Measurements from ENCODE around the gene SLC25A21.
"Not testable (repeated sequence)": the region's sequence is repeated elsewhere in the genome, so short reads cannot be mapped to it uniquely, and the experiment has no call there.

Gene SLC25A21

DNA sequence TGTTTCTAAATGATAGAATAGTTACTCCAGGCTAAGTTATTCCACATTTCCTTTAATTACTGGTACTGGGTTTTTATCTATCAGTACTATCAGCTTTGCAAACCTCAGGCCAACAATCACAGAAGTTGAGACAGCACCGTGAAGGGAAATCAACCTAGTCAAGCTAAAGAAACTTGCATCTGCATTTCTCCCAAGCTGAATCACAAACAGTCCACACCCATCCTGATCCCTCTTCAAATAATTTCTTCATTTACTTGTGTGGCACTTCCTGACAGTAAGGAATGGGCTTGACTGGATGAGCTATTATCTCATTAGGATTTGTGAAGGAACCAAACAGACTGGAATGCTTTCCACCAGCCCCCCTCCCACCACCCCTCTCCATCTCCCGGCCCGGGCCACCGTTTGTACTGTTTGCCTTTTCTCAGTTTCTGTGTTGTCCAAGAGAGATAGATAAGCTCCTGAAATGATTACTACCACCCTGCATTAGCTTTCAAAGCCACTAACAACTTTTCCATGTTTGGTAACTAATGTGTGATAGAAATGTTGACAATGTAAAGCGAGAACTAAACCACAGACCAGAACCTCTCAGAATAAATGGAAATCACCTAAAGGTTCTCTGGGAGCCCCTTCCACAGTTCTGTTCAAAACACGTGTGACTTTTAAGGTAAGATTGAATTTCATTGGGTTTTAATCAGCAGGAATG lies 236.3 kb downstream of the SLC25A21 start:
- no peak for FAIRE-seq

DNA sequence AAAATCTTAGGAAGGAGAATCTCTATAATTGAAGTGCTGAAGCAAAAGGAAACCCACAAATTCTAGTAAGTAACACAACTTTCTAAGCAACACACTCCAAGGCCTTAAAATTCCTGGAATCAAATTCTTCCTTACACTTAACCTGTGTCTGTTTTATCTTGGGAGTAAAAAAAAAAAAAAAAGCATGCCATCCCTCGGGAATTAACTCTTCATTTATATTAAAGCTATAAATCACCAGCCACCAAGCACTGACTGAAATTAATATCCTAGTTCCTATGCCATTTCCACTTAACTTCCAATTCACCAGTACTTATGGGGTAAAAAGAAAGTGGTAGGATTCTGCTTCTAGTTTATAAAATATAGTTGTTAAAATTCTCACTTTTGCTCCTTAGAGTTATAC lies 238.1 kb downstream of the SLC25A21 start:
- no peak for FAIRE-seq

DNA sequence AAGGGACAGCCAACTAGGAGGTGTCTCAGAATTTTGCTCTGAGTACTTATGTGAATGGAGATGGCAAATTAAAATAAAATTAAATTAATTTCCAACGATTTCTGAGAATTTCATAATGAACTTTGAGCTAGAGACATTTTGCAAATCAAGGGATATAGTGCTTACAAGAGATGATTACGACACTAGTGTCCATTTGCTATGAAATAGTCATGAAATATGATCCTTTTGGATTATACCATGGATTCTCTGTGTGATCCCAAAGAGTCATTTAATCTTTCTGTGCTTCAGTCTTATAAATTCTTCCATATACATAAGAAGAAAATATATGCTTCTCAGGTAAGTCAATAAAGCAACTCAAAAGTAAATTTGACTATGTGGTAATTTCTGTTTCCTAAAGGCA lies 240.6 kb downstream of the SLC25A21 start:
- FAIRE-seq, result no peak

DNA sequence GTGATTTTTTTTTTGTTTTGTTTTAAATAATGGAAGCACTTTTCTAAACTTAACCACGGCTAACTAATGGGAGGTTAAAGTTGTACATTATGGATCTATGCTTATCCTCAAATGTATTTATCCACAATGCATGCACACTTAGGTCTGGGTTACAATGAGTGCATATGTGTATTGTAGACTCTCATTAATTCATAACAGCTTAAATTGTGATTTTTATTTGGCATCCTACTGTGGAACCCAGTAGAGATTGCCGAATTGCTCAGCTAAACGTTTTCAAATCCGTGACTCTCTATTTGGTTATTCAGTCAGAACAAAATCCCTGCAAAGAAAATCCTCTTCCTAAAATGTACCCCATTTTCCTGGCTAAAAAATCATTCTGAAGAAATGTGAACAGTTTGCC lies 244.0 kb downstream of the SLC25A21 start:
- FAIRE-seq, result no peak

DNA sequence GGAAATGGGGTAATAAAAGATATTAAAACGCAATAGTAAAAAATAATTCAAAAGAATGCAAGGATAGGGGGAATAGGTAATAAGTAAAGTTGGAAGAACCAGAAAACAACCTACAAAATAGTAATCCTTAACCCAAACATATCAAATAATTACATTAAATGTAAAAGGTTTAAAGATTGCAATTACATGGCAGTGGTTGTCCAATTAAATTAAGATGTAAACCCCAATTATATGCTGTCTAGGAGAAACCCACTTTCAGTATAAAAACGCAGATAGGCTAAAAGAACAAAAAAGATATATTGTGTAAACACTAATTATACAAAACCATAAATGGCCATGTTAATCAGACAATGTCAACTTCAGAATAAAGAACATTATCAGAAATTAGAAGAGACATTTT lies 247.3 kb downstream of the SLC25A21 start:
- no peak for FAIRE-seq

DNA sequence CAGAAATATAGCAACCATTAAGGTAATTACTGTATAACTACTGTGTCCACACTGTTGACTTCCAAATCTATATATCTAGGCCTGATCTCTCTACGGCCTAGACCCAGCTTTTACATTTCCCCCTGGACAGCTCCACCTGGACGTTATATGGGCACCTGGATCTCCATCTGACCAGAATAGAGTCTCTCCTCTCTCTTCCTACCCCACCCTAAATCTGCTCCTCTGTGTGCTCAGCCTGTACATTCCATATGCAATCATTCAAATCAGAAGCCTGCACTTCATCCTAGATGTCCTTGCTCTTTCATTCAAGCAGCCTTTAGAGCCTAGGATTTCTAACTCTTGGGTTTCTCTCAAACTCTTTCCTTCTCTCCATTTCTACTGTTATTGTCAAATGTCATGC lies 255.7 kb downstream of the SLC25A21 start:
- no peak for FAIRE-seq

DNA sequence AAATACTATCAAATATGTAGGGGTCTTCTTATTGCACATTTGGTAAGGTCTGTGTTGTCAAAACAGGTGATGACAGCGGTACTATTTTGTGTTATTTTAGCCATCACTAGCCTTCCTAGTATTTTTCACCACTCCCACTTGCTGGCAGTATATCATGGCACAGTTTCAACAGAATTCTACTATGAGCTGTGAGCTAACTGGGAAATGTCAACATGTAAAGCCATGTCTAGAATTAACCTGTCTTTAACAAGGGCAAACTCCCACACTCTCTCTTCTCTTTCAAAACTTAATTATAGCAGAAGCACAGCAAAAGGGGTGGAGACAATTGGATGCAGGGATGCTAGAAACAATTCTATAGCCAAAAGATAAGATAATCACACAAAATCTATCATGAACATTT lies 257.3 kb downstream of the SLC25A21 start:
- no peak for FAIRE-seq

DNA sequence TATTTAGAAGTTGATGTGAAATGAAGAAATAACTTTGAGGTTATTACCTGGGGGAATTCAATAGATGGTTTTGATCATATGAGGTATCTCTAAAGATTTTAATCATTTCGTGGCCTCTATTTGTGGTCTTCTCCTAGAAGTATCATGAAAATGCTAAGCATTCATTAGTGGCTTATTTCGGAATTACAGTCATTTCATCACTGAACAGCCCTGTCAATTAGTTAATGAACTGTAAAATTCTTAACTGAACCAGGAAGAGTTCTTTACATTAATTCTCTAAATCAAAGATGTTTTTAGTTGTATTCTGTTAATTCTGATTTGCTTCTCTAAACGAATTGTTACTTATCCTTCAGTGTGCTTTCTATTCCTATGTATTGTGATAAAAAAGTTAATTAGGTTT lies 261.8 kb downstream of the SLC25A21 start:
- FAIRE-seq, result no peak

DNA sequence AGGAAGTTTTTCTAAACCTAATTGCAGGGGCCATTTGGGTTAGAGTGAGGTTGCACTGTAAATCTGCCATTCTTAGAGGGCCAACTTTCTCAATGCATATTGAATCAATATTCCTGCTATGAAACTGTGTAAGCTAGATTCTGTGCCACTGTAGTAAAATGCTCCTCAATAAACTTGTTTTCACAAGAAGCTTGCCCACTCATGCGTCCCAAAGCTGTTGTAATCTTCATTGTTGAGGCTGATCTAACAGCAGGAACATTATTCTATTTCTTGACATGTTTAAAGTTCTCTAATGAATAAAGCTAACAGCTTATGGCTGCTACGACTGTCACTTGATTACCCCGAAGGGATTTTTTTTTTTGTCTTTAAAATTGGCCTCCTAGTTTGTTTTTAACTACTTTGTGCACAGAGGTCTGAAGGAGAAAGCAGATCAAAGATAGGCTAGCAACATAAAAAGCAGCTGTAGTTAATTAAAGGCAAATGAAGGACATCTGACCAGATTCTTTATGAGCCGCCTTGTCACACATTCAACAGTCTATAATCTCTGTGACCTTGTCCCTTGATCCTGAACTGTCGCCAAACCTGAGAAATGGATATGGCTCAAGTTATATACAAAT lies 267.0 kb downstream of the SLC25A21 start:
- no peak for FAIRE-seq

DNA sequence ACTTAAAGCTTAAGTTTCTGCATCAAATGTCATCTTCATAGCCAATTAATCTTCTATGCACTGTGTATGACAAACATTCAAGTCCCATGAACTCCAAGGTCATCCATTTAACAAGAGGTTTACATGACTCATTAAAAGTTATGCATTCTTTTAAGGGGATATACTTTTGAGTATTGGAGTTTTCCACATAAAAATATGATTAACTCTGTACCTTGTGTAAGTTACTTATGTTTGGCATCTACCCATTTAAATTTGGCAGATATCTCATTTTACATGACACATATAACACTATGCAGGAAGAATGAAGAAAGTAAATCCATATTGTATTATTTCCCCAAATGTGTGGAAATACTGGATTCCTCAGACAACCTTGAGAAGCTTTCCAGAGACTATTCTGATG lies 270.5 kb downstream of the SLC25A21 start:
- no peak for FAIRE-seq

DNA sequence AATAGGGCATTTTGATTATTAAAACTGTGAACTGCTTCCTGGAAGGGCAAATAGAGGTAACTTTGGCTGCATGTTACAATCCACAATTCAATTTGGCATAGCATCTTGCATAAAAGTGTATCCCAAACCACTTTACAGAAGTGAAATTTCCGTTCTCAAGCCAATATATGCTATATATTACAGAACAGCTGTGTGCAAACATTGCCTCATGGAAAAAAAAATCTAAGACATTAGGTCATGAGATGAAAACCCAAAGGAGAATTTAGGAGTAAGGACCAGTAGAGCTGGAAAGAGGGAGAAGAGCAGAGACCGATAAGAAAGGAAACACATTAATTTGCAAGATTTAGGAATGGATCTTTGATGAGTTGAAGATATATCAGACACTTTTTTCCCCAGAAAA lies 271.6 kb downstream of the SLC25A21 start:
- FAIRE-seq, result no peak

DNA sequence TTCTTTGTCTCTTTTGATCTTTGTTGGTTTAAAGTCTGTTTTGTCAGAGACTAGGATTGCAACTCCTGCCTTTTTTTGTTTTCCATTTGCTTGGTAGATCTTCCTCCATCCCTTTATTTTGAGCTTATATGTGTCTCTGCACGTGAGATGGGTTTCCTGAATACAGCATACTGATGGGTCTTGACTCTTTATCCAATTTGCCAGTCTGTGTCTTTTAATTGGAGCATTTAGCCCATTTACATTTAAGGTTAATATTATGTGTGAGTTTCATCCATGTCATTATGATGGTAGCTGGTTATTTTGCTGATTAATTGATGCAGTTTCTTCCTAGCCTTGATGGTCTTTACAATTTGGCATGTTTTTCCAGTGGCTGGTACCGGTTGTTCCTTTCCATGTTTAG lies 276.1 kb downstream of the SLC25A21 start:
- FAIRE-seq, result not testable (repeated sequence)

DNA sequence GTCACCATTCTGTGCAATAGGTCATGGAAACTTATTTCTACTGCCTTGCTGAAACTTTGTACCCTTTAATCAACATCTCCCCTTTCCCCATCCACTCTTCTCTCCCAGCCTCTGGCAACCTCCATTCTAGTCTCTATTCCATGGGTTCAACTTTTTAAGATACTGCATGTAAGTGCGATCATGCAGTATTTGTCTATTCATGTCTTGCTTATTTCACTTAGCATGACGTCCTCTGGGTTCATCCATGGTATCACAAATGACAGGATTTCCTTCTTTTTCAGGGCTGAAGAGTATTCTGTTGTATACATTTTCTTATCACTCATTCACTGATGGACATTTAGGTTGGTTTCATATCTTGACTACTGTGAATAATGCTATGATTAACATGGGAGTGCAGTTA lies 288.4 kb downstream of the SLC25A21 start:
- FAIRE-seq, result no peak

DNA sequence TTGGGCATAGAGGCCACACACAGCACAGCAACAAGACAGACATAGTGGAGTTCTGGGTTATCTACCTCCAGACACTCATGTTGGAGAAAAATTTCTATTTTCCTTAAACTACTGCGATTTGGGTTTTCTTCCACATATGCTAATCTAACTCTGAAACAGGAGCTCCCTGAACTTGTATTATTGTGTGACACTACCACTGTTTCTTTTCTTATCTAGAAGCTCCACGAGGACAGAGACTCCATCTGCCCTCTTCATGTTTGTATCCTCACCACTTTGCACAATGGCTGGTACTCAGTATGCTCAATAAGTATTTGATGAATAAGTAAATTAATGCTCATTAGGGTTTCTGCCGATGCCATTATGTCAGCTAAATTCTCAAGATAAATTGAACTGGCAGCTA lies 292.1 kb downstream of the SLC25A21 start:
- FAIRE-seq, result no peak

DNA sequence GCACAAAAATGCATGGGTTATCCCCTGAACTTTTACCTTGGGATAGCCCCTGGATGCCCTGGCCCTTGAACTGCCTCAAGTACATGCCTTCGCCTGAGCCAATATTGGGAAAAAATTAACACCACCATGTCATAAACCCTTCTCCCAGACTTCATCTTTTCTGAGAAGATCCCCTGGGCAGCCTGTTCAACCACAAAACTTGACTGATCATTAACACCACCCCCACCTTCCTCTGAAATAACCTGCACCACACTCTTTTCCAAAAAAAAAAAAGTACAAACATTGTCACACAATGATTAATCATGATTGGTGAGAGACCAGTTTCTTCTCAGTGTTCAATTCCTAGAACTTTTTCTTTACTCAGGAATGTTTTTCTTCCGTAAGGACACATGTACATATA lies 292.8 kb downstream of the SLC25A21 start:
- no peak for FAIRE-seq

DNA sequence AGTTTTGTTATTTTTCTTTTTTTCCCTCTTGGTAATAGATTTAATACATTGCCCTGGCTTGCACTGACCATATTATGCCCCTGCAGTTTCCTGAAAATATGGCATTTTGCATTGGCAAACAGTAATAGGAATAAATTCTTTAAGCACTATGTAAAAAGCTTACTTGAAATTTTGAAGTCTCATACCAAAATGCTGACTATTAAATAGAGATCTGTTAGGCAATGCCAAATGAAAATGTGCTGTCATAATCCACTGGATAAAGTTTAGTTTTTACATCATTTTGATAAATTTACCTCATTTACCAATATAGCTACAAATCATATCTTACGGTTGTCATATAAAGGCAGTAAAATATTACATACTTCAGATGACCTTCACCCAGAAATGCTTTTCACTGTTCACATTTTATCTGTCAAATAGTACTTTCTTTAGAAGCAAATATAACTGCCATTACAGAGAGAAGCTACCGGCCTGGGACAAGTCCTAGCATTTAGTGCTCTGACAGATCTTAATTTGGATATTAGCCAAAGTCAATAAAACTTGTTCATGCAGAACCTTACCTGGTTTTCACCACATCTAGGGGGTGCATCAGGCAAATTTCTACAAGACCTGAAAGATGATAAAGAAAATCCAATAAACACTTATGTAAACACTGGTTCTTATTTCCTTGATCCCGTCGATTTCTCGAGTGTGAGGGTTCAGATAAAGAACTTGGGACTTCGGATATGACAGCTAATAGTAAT lies 297.8 kb downstream of the SLC25A21 start:
- FAIRE-seq, result no peak

DNA sequence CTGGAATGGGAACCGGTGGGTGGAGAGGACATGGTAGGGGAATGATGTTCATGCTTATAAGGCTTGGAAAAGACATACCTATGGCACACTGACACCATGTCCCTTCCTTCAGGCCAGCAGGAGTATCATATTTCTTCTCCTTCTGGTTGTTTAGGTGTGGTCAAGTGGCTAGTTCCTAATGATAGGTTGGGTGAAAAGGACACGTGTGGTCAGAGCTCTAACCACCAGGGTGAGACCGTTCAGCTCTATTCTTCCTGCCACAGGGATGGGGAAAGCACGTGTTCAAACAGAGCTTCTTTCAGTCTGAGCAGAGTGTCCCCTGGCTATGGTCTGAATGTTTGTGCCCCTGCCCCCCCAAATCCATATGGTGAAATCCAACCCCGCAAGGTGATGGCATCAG lies 301.6 kb downstream of the SLC25A21 start:
- FAIRE-seq, result no peak

DNA sequence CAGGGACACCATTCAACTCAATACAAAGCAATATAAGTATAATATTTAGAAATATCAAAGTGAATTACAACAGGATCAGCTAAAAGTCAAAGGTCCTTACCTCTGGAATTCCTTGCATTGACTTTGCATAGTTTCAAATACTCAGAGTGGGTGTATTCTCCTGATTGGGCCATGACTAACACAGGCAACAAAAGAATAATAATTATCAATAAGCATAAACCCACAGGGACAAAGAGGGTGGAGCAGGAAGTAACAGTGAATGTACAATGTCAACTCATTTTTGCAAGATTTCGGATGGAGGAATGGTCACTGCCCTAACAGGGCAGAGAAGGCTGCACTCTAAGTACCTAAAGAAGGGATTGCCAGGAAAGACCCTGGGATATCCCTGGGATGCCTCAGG lies 303.3 kb downstream of the SLC25A21 start:
- no peak for FAIRE-seq

DNA sequence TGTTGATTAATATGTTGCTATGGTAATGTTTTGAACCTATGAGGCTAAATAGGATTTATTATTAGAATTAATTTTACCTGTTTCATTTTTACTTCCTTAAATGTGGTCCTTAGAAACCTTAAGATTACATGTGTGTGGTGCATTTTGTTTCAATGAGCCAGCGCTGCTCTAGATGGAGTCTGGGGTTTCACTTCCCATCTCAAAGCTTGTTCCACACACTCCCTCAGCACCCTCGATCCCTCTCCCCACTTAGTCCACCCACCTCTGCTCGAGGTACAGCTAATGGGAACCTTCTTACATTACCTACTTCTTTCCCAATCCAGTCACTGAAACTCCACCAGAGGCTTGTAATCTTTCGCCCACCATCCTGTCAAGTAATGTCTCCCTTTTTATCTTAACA lies 305.5 kb downstream of the SLC25A21 start:
- FAIRE-seq, result no peak

DNA sequence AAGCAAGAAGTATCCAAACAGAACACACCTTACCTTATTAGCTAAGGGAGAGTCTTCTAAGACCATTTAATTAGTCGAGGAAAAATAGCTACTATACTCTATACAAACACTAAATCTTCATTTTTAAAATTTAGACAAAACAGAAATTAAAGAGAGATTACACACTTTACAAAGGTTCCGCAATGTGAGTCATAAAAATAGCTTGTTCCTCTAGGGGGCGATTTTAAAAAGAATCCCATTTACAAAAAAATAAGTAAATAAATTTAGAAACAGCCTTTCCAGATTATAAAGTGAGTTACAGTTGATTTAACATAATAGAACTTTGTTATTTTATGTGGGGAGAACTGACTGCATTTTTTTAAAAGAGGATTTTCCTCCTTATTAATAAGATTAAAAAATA lies 309.1 kb downstream of the SLC25A21 start:
- peak; percentile 19 for FAIRE-seq

DNA sequence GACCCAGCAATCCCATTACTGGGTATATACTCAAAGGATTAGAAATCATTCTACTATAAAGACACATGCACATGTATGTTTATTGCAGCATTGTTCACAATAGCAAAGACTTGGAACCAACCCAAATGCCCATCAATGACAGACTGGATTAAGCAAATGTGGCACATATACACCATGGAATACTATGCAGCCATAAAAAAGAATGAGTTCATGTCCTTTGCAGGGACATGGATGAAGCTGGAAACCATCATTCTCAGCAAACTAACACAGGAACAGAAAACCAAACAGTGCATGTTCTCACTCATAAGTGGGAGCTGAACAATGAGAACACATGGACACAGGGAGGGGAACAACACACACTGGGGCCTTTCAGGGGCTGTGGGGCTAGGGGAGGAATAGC lies 310.2 kb downstream of the SLC25A21 start:
- FAIRE-seq, result not testable (repeated sequence)

DNA sequence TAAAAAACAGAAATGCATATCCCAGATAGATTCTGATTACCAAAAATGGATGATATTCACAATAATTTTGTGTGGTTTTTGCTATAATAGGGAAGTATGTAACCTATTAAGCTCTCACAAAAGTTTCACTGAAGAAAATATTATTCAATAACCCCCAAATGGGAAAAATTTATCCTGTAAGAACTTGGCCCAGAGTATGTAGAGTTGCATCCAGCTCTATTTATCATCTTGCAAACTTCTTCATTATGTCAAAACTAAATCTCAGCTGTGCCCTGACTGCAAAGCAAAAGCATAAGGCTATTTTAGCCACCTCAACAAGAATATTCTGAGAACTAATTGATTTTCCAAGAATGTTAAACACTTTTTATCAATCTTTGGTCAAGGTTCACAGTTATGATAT lies 311.6 kb downstream of the SLC25A21 start:
- no peak for FAIRE-seq

DNA sequence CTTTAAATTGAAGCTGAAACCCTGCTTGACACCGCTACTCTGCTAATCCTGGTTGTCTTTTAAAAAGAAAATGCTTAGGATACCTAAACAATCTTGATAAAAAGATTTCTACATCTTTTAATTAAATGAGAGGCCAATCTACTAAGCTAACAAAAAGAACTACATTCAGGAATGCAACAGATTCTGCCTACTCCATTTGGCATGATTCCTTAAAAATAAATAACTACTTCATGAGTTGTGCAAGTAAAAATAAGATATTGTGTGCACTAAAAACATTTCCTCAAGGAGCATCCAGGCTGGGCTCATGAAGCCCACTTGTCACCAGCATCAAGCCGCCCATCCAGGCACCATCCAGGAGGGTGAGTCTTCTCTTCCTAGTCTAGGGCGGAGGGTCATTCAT lies 313.3 kb downstream of the SLC25A21 start:
- FAIRE-seq, result no peak

DNA sequence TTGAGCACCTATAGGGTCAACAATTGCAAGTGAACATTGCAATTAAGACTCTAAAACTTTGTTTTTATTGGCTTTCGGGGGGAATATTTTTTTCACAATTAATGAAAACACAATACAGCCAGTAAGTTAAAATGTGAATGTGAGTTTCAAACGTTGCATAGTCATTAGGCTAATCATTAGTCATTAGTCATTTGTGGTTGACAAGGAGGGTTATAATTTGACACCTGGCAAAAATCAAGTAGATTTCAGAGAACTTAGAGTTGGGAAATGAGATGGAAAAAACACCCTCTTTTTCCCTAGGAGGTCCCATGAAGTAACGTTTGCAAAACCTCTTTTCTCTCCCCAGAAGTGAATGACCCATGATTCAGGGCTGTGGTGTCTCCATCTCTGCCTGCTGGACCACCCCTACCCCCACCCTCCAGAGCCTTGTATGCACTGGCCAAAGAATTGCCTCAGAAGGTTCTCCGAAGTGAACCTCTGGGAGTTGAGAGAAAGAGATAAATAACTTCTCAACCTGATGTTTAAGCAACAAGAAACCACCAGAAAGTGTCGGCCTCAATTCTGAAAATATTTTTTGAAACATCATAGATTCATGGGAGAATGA lies 314.5 kb downstream of the SLC25A21 start:
- no peak for FAIRE-seq
